GM23338 (cell line): ENCODE data around the gene UVRAG. TPM values are rescaled to one million over a fixed set of nuclear protein-coding genes. Genes with fewer than 3 reads are reported as not detected.

Experiments
- ATAC-seq: fragments of 200-7000 bp; cut with Tn5 transposase; 3 replicates; pipeline ENCODE4 v1.9.1; 2020
- DNase-seq: peaks from one replicate; pipeline ENCODE4 v3.0.0-alpha.2; 2015; ENCODE audit warnings: low spot score
- H2AFZ ChIP-seq: fragments of 200-600 bp; sonication (generic); 2 replicates; pipeline ENCODE4 v1.8.0; 2016; ENCODE audit warnings: antibody characterized with exemption, mild to moderate bottlenecking, moderate library complexity
- H3F3A ChIP-seq: fragments of 200-600 bp; sonication (generic); replicated peaks from 2 replicates; pipeline ENCODE4 v1.8.0; 2017; ENCODE audit warnings: antibody characterized with exemption, mixed run types, low read depth
- H3K27ac ChIP-seq: fragments of 200-600 bp; sonication (generic); 2 replicates; pipeline ENCODE4 v1.6.1; 2016; ENCODE audit warnings: low read depth
- H3K27me3 ChIP-seq: fragments of 200-600 bp; sonication (generic); 2 replicates; pipeline ENCODE4 v1.8.0; 2016; ENCODE audit warnings: mild to moderate bottlenecking, mixed run types, moderate library complexity; ENCODE audit not compliant: insufficient read depth
- H3K36me3 ChIP-seq: fragments of 200-600 bp; sonication (generic); 2 replicates; pipeline ENCODE4 v1.8.0; 2016; ENCODE audit warnings: mild to moderate bottlenecking; ENCODE audit not compliant: insufficient read depth
- H3K4me1 ChIP-seq: fragments of 200-600 bp; sonication (generic); 2 replicates; pipeline ENCODE4 v1.8.0; 2016; ENCODE audit warnings: mild to moderate bottlenecking, moderate library complexity; ENCODE audit not compliant: insufficient read depth
- H3K4me2 ChIP-seq: fragments of 200-600 bp; sonication (generic); 2 replicates; pipeline ENCODE4 v1.7.1; 2017; ENCODE audit warnings: mixed run types
- H3K4me3 ChIP-seq: fragments of 200-600 bp; sonication (generic); 2 replicates; pipeline ENCODE4 v1.6.1; 2016; ENCODE audit warnings: mixed run types
- H3K79me2 ChIP-seq: fragments of 200-600 bp; sonication (generic); replicated peaks from 2 replicates; pipeline ENCODE4 v1.8.0; 2017; ENCODE audit warnings: mild to moderate bottlenecking; ENCODE audit not compliant: insufficient read depth
- H3K9me2 ChIP-seq: fragments of 200-600 bp; sonication (generic); 2 replicates; pipeline ENCODE4 v1.8.0; 2017; ENCODE audit not compliant: insufficient read depth
- H4K20me1 ChIP-seq: fragments of 200-600 bp; sonication (generic); replicated peaks from 2 replicates; pipeline ENCODE4 v1.8.0; 2017; ENCODE audit warnings: mild to moderate bottlenecking; ENCODE audit not compliant: insufficient read depth
- H3K27ac Mint-ChIP-seq: 2 replicates; pipeline ENCODE4 v1.8.0; 2020; ENCODE audit warnings: inconsistent platforms, mild to moderate bottlenecking, moderate library complexity, mixed read lengths
- H3K27me3 Mint-ChIP-seq: 3 replicates; pipeline ENCODE4 v1.8.0; 2022; ENCODE audit warnings: low read depth, mild to moderate bottlenecking, moderate library complexity, mixed read lengths, inconsistent platforms; ENCODE audit not compliant: insufficient read depth, poor library complexity
- H3K36me3 Mint-ChIP-seq: 3 replicates; pipeline ENCODE4 v1.8.0; 2021; ENCODE audit warnings: low read depth, mild to moderate bottlenecking, inconsistent platforms, moderate library complexity, mixed read lengths
- H3K4me1 Mint-ChIP-seq: 3 replicates; pipeline ENCODE4 v1.8.0; 2020; ENCODE audit warnings: mild to moderate bottlenecking, inconsistent platforms, mixed read lengths
- H3K4me3 Mint-ChIP-seq: 3 replicates; pipeline ENCODE4 v1.8.0; 2021; ENCODE audit warnings: moderate library complexity, mild to moderate bottlenecking, inconsistent platforms, mixed read lengths
- H3K9me3 Mint-ChIP-seq: 3 replicates; pipeline ENCODE4 v1.8.0; 2020; ENCODE audit warnings: moderate library complexity, mild to moderate bottlenecking, inconsistent platforms, mixed read lengths
- ETS1 ChIP-seq: IDR thresholded peaks from 2 replicates; pipeline ENCODE4 v1.6.1; 2016; ENCODE audit warnings: antibody characterized with exemption
- EZH2 ChIP-seq: fragments of 200-600 bp; sonication (generic); IDR thresholded peaks from one replicate; pipeline ENCODE4 v1.8.0; 2017; ENCODE audit warnings: antibody characterized with exemption, mild to moderate bottlenecking, low read depth; ENCODE audit not compliant: unreplicated experiment
- EZH2phosphoT487 ChIP-seq: fragments of 200-600 bp; sonication (generic); IDR thresholded peaks from one replicate; pipeline ENCODE4 v1.8.1; 2018; ENCODE audit warnings: antibody characterized with exemption; ENCODE audit not compliant: unreplicated experiment
- JUNB ChIP-seq: IDR thresholded peaks from one replicate; pipeline ENCODE4 v1.6.1; 2016; ENCODE audit warnings: antibody characterized with exemption; ENCODE audit not compliant: unreplicated experiment
- NANOG ChIP-seq: IDR thresholded peaks from 2 replicates; pipeline ENCODE4 v1.6.1; 2016; ENCODE audit warnings: antibody characterized with exemption, borderline replicate concordance
- POLR2AphosphoS5 ChIP-seq: IDR thresholded peaks from 2 replicates; pipeline ENCODE4 v1.6.1; 2016; ENCODE audit warnings: antibody characterized with exemption, low read depth
- REST ChIP-seq: IDR thresholded peaks from one replicate; pipeline ENCODE4 v1.6.1; 2018; ENCODE audit warnings: antibody characterized with exemption; ENCODE audit not compliant: unreplicated experiment
- polyA plus RNA-seq: library from polyadenylated mRNA; unstranded; fragments of >200 nt; fragmentation: Nextera tagmentation; extraction: Ambion mirVana; gene quantifications from 2 replicates; pipeline ENCODE4 v1.2.1, GENCODE V29; 2016
- total RNA-seq: library from RNA; depleted of rRNA; stranded (reverse); fragments of >200 nt; shearing (Covaris generic); gene quantifications from 2 replicates; pipeline ENCODE4 v1.2.3, GENCODE V29; 2014

The UVRAG gene
- total and polyA plus RNA-seq, 2 experiments from 2014 or later = 15.3 to 17.4 TPM

DNA sequence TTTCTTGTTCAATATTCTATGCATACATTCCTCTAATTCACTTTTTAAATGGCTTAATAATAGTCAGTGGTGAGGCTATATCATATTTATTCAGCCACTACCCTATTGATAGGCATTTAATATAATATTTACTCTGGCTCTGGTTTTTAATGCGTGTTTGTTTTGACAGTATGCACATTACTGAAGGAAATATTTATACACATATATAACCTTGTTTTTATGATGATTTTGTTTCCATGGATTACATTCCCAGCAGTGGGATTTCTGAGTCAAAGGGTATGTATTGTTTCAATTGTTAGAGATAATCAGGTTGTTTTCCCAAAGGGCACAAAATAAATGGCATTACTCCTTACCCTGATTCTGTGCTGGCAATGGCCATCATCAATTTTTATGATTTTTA, 105.8 kb downstream of the UVRAG start (continued):
- no peak for TF ChIP-seq REST

DNA sequence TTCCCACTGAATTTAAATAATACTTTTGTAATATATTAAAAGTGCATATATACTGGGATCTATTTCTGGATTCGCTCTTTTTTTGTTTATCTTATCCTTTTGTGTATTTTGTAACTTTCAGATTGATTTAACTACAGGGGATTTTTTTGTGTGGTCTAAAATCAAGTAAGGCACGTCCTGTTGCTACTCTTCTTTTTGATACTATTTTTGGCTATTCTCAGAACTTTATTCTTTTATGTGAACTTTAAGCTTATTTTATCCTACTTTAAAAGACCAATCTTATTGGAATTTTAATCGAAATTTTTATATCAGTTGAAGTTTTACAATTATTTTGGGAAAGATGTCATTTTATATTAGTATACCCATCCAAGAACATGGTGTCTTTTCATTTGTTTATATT, 106.8 kb downstream of the UVRAG start:
- no peaks in the 10 kb centered on the region for H3K4me1 Mint-ChIP-seq
- H3K4me1 ChIP-seq = no peaks in the 10 kb centered on the region

GRCh38 chr11:75924966-75925784, 110.2 kb downstream of the UVRAG start:
- no peaks in the 10 kb centered on the region for H3K4me1 ChIP-seq
- no peak for DNase-seq
- no peaks in the 10 kb centered on the region for H3K79me2 ChIP-seq
- Mint-ChIP-seq H3K27ac (no peak overlapping the region), H3K4me1 (no peaks in the 10 kb centered on the region), H3K36me3 (no peaks in the 10 kb centered on the region; the same call in 2 of the 3 replicates), H3K9me3 (no peaks in the 10 kb centered on the region), H3K27me3 (no peaks in the 10 kb centered on the region), H3K4me3 (no peak overlapping the region)
- H4K20me1 ChIP-seq = 0 out of 2 replicates have a peak, but pooled peaks cover 3% of the 10 kb centered on the region
- H3F3A ChIP-seq = no peaks in the 10 kb centered on the region
- no peak overlapping the region for H2AFZ ChIP-seq
- no peak for ATAC-seq
- no peak overlapping the region for H3K4me2 ChIP-seq
- no peaks in the 10 kb centered on the region for H3K27me3 ChIP-seq
- no peak overlapping the region for H3K4me3 ChIP-seq
- no peaks in the 10 kb centered on the region for H3K9me2 ChIP-seq
- H3K27ac ChIP-seq = no peak overlapping the region
- no peaks in the 10 kb centered on the region for H3K36me3 ChIP-seq
- TF ChIP-seq EZH2phosphoT487 (no peak), JUNB (no peak), ETS1 (no peak), EZH2 (no peak), NANOG (no peak), REST (no peak)

More for the DNA sequence above, 106.8 kb downstream of the UVRAG start:
- ATAC-seq (no peak), DNase-seq (no peak)
- Histone ChIP-seq H2AFZ (no peak overlapping the region), H3K27me3 (no peaks in the 10 kb centered on the region), H3K4me2 (no peak overlapping the region), H3K9me2 (no peaks in the 10 kb centered on the region), H3K27ac (no peak overlapping the region), H3K4me3 (no peak overlapping the region), H3K79me2 (no peaks in the 10 kb centered on the region), H3K36me3 (no peaks in the 10 kb centered on the region), H3F3A (no peaks in the 10 kb centered on the region), H4K20me1 (0 out of 2 replicates have a peak, but pooled peaks cover 7% of the 10 kb centered on the region)
- no peak overlapping the region for H3K27ac Mint-ChIP-seq
- H3K4me3 Mint-ChIP-seq = no peak overlapping the region
- no peaks in the 10 kb centered on the region; the same call in 2 of the 3 replicates for H3K36me3 Mint-ChIP-seq
- no peak for TF ChIP-seq POLR2AphosphoS5
- H3K27me3 Mint-ChIP-seq = no peaks in the 10 kb centered on the region
- no peaks in the 10 kb centered on the region for H3K9me3 Mint-ChIP-seq
